Peyer's patch (tissue), 4 donors: ENCODE results near the gene ESPN. TPM values are rescaled to one million over a fixed set of nuclear protein-coding genes. Genes with fewer than 3 reads are reported as not detected.
A peak's percentile ranks its signal among the peaks of the same experiment; 100 is the strongest.

Source experiments
- DNase-seq, 3 donors: peaks; one replicate each; pipeline ENCODE4 v3.0.0-alpha.2; 2017 to 2019
- H3K27ac ChIP-seq, 4 donors: fragments of 200-600 bp; sonication (generic); one replicate each; pipeline ENCODE4 v1.5.1; 2016 to 2019
- H3K27me3 ChIP-seq, 2 donors: fragments of 200-600 bp; sonication (generic); one replicate each; pipeline ENCODE4 v1.5.1; 2019
- H3K36me3 ChIP-seq, 3 donors: fragments of 200-600 bp; sonication (generic); one replicate each; pipeline ENCODE4 v1.5.1; 2016 to 2019
- H3K4me1 ChIP-seq, 4 donors: fragments of 200-600 bp; sonication (generic); one replicate each; pipeline ENCODE4 v1.5.1; 2016 to 2019
- H3K4me3 ChIP-seq, 4 donors: fragments of 200-600 bp; sonication (generic); 1 replicate in 3 of 4; 2 replicates in 1 of 4; pipeline ENCODE4 v1.5.1; 2016 to 2019; ENCODE audit warnings: mild to moderate bottlenecking in 1 of 4
- H3K9me3 ChIP-seq, 4 donors: fragments of 200-600 bp; sonication (generic); one replicate each; pipeline ENCODE4 v1.5.1; 2016 to 2019; ENCODE audit warnings: mild to moderate bottlenecking in 1 of 4
- CTCF ChIP-seq, 6 experiments: fragments of 450-650 bp in 4 of 6; fragments of 200-600 bp in 2 of 6; sonication (generic) in 1 of 6; IDR thresholded peaks; one replicate each; pipeline ENCODE4 v1.5.1; 2017 to 2019; ENCODE audit warnings: antibody characterized with exemption in 6 of 6, mild to moderate bottlenecking in 3 of 6, moderate library complexity in 1 of 6
- POLR2A ChIP-seq, 2 donors: fragments of 450-650 bp; IDR thresholded peaks; one replicate each; pipeline ENCODE4 v1.5.1; 2017; ENCODE audit warnings: antibody characterized with exemption in 2 of 2, mild to moderate bottlenecking in 2 of 2, moderate library complexity in 2 of 2
- total RNA-seq, 4 donors: library from RNA; depleted of rRNA; stranded (reverse); fragments of >200 nt; gene quantifications; one replicate each; pipeline ENCODE4 v1.1.0, GENCODE V29; 2016

ESPN gene
- total RNA-seq, 4 donors from 2014 or later = 17.3 to 390 (median 306) TPM

- peak in 1 of 3 donors; percentile 62 for DNase-seq
- peak in 1 of 2 donors; percentile 8 for TF ChIP-seq POLR2A (IDR thresholded peaks at IDR 0.05)
- TF ChIP-seq CTCF (IDR thresholded peaks at IDR 0.05) = no peak
- peaks cover 0 to 26% (median 7%) of the 10 kb centered on the region in 4 donors for H3K4me1 ChIP-seq
- no peak overlapping the region for H3K27ac ChIP-seq
- no peaks in the 10 kb centered on the region for H3K27me3 ChIP-seq
- no peak overlapping the region for H3K4me3 ChIP-seq
- peaks cover 0 to 22% (median 0%) of the 10 kb centered on the region in 3 donors for H3K36me3 ChIP-seq
- no peaks in the 10 kb centered on the region for H3K9me3 ChIP-seq
These were observed 38.0 kb downstream of the ESPN start for GRCh38 chr1:6462412-6463119.

GRCh38 chr1:6463120-6463412 is 38.5 kb downstream of the ESPN start:
- no peak overlapping the region for H3K4me3 ChIP-seq
- no peak for DNase-seq
- no peaks in the 10 kb centered on the region for H3K9me3 ChIP-seq
- no peak for TF ChIP-seq CTCF (IDR thresholded peaks at IDR 0.05)
- TF ChIP-seq POLR2A (IDR thresholded peaks at IDR 0.05) = no peak
- no peak overlapping the region for H3K27ac ChIP-seq
- H3K36me3 ChIP-seq = peaks cover 0 to 27% (median 0%) of the 10 kb centered on the region in 3 donors
- H3K27me3 ChIP-seq = no peaks in the 10 kb centered on the region
- peaks cover 0 to 26% (median 7%) of the 10 kb centered on the region in 4 donors for H3K4me1 ChIP-seq

- H3K9me3 ChIP-seq = no peaks in the 10 kb centered on the region
- no peaks in the 10 kb centered on the region for H3K27me3 ChIP-seq
- H3K27ac ChIP-seq = peak overlapping the region in 2 of 4 donors; percentile 45 to 70
- peaks cover 0 to 40% (median 0%) of the 10 kb centered on the region in 3 donors for H3K36me3 ChIP-seq
- no peak for TF ChIP-seq POLR2A (IDR thresholded peaks at IDR 0.05)
- peak in 3 of 6 experiments; percentile 43 to 55 (median 52) for TF ChIP-seq CTCF (IDR thresholded peaks at IDR 0.05)
- H3K4me3 ChIP-seq = no peak overlapping the region
- DNase-seq = peak in 2 of 3 donors; percentile 77 to 80
- H3K4me1 ChIP-seq = peaks cover 0 to 26% (median 7%) of the 10 kb centered on the region in 4 donors
These were observed 39.9 kb downstream of the ESPN start for GRCh38 chr1:6464514-6464836.

- H3K36me3 ChIP-seq = peaks cover 0 to 39% (median 0%) of the 10 kb centered on the region in 3 donors
- no peak for DNase-seq
- peak overlapping the region in 2 of 4 donors; percentile 30 to 70 for H3K27ac ChIP-seq
- peaks cover 0 to 25% (median 7%) of the 10 kb centered on the region in 4 donors for H3K4me1 ChIP-seq
- peak overlapping the region; percentile 30 to 51 (median 41) for H3K4me3 ChIP-seq
- TF ChIP-seq POLR2A (IDR thresholded peaks at IDR 0.05) (no peak), CTCF (IDR thresholded peaks at IDR 0.05) (no peak)
- H3K9me3 ChIP-seq = no peaks in the 10 kb centered on the region
- H3K27me3 ChIP-seq = no peaks in the 10 kb centered on the region
These were observed 40.3 kb downstream of the ESPN start for GRCh38 chr1:6464915-6465314.

GRCh38 chr1:6465461-6466005 is 41.0 kb downstream of the ESPN start:
- TF ChIP-seq CTCF (IDR thresholded peaks at IDR 0.05) = no peak
- H3K27me3 ChIP-seq = no peaks in the 10 kb centered on the region
- H3K4me3 ChIP-seq = peak overlapping the region; percentile 30 to 51 (median 41)
- H3K4me1 ChIP-seq = peaks cover 0 to 20% (median 4%) of the 10 kb centered on the region in 4 donors
- peak overlapping the region; percentile 30 to 70 (median 42) for H3K27ac ChIP-seq
- H3K9me3 ChIP-seq = no peaks in the 10 kb centered on the region
- H3K36me3 ChIP-seq = peaks cover 0 to 39% (median 0%) of the 10 kb centered on the region in 3 donors
- DNase-seq = no peak
